ENCODE measurements around the gene HNF1A. TPM values are rescaled to one million over a fixed set of nuclear protein-coding genes. Genes with fewer than 3 reads are reported as not detected.

HNF1A gene
- total RNA-seq, 6 experiments from 2014 or later: 9.8 to 20.5 (median 19.0) TPM

- H3K36me3 ChIP-seq: peaks cover 0 to 27% (median 4%) of the 10 kb centered on the region in 4 donors
- no peak overlapping the region for H3K4me3 ChIP-seq
- H3K9me3 ChIP-seq: no peaks in the 10 kb centered on the region
- peaks cover 0 to 22% (median 10%) of the 10 kb centered on the region in 4 donors for H3K4me1 ChIP-seq
- no peaks in the 10 kb centered on the region for H3K27me3 ChIP-seq
- ATAC-seq (no peak), DNase-seq (peak in 1 of 3 donors; percentile 37)
- TF ChIP-seq CTCF (IDR thresholded peaks at IDR 0.05) (no peak), POLR2A (IDR thresholded peaks at IDR 0.05) (no peak)
- intact Hi-C loops (cut with DNase I): no loop called here
- 91% methylated on average over 10 of the region's 17 CpGs for WGBS (ENCODE audit: insufficient coverage, low coverage, low lambda C conversion rate, missing lambda C conversion rate)
- no peak overlapping the region for H3K27ac ChIP-seq
Measured at GRCh38 chr12:120988658-120989057, 10.3 kb downstream of the HNF1A start.

GRCh38 chr12:120989687-120990086, 11.3 kb downstream of the HNF1A start:
- H3K4me3 ChIP-seq: no peak overlapping the region
- no peaks in the 10 kb centered on the region for H3K9me3 ChIP-seq
- H3K36me3 ChIP-seq: peaks cover 0 to 37% (median 9%) of the 10 kb centered on the region in 4 donors
- DNase-seq (no peak), ATAC-seq (no peak)
- H3K27ac ChIP-seq: no peak overlapping the region
- H3K27me3 ChIP-seq: no peaks in the 10 kb centered on the region
- 52% methylated on average over 3 of the region's 3 CpGs for WGBS (ENCODE audit: insufficient coverage, low coverage, low lambda C conversion rate, missing lambda C conversion rate)
- intact Hi-C loops (cut with DNase I): loop anchor here in 1 of 2 donors (10.0 kb wide), 1 partner anchor 345 kb away; the partner anchor contains the start of gene CABP1
- H3K4me1 ChIP-seq: peaks cover 0 to 15% (median 7%) of the 10 kb centered on the region in 4 donors
- TF ChIP-seq POLR2A (IDR thresholded peaks at IDR 0.05) (no peak), CTCF (IDR thresholded peaks at IDR 0.05) (no peak)

- TF ChIP-seq CTCF (IDR thresholded peaks at IDR 0.05): no peak
- no peak for TF ChIP-seq POLR2A (IDR thresholded peaks at IDR 0.05)
- intact Hi-C loops (cut with DNase I): loop anchor here in 1 of 2 donors (10.0 kb wide), 1 partner anchor 346 kb away; the partner anchor contains the start of gene CABP1
- DNase-seq: no peak
- H3K36me3 ChIP-seq: peaks cover 0 to 42% (median 12%) of the 10 kb centered on the region in 4 donors
- ATAC-seq: no peak
- 64% methylated on average over 1 of the region's 2 CpGs for WGBS (ENCODE audit: insufficient coverage, low coverage, low lambda C conversion rate, missing lambda C conversion rate)
- no peaks in the 10 kb centered on the region for H3K27me3 ChIP-seq
- no peak overlapping the region for H3K27ac ChIP-seq
- H3K4me3 ChIP-seq: no peak overlapping the region
- no peaks in the 10 kb centered on the region for H3K9me3 ChIP-seq
- peaks cover 0 to 6% (median 3%) of the 10 kb centered on the region in 4 donors for H3K4me1 ChIP-seq
Measured at GRCh38 chr12:120990487-120991055, 12.2 kb downstream of the HNF1A start.

- Histone ChIP-seq H3K36me3 (peaks cover 0 to 56% (median 17%) of the 10 kb centered on the region in 4 donors), H3K27ac (no peak overlapping the region), H3K4me1 (no peaks in the 10 kb centered on the region), H3K4me3 (no peak overlapping the region), H3K27me3 (no peaks in the 10 kb centered on the region), H3K9me3 (no peaks in the 10 kb centered on the region)
- DNase-seq (no peak), ATAC-seq (no peak)
- intact Hi-C loops (cut with DNase I): loop anchor here in 1 of 2 donors (10.0 kb wide), 1 partner anchor 347 kb away; the partner anchor contains the start of gene CABP1
- no peak for TF ChIP-seq POLR2A (IDR thresholded peaks at IDR 0.05)
- TF ChIP-seq CTCF (IDR thresholded peaks at IDR 0.05): no peak
Measured at GRCh38 chr12:120991965-120992364, 13.6 kb downstream of the HNF1A start.

Data from right lobe of liver (tissue), 6 donors.